ENCODE measurements around the gene OXT.
A peak's percentile ranks its signal among the peaks of the same experiment; 100 is the strongest.
"Not testable (repeated sequence)": the region's sequence is repeated elsewhere in the genome, so short reads cannot be mapped to it uniquely, and the experiment has no call there.

Gene OXT

DNA sequence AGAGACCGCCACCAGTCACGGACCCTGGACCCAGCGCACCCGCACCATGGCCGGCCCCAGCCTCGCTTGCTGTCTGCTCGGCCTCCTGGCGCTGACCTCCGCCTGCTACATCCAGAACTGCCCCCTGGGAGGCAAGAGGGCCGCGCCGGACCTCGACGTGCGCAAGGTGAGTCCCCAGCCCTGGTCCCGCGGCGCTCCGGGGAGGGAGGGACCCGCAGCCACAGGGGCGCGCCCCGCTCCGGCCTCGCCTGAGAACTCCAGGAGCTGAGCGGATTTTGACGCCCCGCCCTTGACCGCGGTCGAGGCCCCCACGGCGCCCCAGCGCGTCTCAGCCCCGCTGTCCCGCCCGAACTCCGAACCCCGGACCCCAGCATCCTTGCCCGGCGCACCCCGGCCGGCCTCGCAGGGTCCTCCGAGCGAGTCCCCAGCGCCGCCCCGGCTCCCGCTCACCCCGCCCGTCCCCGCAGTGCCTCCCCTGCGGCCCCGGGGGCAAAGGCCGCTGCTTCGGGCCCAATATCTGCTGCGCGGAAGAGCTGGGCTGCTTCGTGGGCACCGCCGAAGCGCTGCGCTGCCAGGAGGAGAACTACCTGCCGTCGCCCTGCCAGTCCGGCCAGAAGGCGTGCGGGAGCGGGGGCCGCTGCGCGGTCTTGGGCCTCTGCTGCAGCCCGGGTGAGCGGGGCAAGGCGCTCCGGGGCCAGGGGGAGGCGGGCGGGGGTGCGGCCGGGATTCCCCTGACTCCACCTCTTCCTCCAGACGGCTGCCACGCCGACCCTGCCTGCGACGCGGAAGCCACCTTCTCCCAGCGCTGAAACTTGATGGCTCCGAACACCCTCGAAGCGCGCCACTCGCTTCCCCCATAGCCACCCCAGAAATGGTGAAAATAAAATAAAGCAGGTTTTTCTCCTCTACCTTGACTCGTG, at the start of gene OXT:
OXT (plus strand) TSS at position 11 of the 920 bp plus-strand sequence; CDS start at position 47, 36 bp downstream.
- DNase-seq (ENCODE audit: low spot score) (no peak), FAIRE-seq (no peak)

DNA sequence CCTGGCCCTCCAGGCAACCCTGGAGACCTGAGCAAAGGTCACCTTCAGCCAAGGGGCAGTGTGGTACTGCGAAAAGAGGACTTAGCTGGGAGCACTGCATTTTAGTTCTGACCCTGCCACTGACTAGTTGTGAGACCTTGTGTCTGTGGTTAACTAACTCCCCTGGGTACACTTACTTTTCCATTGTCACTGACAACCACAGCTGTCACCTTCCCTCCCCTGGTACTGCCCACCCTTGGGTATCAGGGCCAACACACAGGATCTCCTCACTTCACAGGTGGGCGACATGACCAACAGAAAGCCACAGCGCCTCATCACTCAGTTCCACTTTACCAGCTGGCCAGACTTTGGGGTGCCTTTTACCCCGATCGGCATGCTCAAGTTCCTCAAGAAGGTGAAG, 49.6 kb upstream of the OXT start:
- no peak for DNase-seq (ENCODE audit: low spot score)
- FAIRE-seq, result no peak

DNA sequence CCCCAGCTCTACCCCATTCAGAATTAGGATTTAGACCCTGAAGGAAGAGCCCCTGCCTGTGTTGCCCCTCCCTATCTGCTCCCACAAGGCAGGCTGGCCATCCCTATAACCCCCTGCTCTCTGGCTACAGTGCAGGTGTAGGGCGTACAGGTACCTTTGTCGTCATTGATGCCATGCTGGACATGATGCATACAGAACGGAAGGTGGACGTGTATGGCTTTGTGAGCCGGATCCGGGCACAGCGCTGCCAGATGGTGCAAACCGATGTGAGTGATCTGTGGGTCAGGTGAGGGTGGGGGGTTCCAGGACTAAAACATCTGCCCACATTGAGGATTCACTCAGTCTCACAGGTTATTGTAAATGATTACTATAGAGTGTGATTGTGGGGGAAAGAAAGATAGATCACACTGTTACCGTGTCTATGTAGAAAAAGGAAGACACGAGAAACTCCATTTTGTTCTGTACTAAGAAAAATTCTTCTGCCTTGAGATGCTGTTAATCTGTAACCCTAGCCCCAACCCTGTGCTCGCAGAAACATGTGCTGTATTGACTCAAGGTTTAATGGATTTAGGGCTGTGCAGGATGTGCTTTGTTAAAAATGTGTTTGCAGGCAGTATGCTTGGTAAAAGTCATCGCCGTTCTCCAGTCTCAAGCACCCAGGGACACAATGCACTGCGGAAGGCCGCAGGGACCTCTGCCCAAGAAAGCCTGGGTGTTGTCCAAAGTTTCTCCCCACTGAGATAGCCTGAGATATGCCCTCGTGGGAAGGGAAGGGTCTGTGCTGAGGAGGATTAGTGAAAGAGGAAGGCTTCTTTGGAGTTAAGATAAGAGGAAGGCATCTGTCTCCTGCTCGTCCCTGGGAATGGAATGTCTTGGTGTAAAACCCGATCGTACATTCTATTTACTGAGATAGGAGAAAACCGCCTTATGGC, 48.6 kb upstream of the OXT start:
- not testable (repeated sequence) for DNase-seq (ENCODE audit: low spot score); FAIRE-seq

DNA sequence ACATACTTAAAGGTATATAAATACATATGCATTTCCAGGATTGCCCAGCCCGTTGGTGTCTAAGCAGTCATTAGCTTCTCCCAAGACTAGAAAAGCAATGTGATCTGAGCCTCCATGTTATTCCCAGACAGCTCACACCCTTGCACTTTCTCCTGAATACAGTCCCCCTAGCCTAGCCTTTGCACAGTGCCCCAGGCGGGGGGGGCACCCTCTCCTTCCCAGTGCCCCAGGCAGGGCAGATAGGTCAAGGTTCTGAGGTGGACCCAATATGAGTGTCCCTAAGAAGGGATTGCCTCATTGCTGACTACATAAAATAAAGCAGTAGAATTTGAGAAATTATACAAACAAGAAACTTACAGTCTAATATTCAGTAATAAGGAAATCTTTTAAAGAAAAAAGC, 43.4 kb upstream of the OXT start:
- DNase-seq (ENCODE audit: low spot score) (no peak), FAIRE-seq (no peak)

DNA sequence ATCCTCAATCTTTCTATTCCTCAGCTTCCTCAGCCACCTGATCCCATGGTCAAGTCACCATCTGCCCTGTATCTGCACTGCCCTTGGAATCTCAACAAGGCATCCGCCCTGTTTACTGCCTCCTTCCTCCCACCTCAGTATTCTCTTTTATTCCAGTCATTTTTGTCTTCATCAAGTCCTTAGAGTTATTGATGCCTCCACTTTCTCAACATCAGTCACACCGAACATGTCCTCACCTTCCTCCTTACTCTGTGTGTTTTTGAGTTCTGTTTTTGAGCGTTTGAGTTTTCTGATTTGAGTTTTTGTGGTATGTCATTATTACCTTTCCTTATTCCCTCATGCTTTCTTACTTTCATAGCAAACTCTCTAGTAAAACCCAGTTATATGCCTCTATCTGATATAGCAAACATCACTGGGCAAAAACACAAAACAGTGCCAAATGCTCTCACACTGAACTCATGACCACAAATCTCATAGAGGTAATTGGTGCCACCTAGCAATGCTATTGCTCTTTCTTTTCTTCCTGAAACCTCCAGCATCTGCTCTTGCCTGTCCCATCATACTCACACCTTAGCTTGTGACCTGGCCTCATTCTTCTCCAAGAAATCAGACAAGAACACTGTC, 39.8 kb upstream of the OXT start:
- DNase-seq (ENCODE audit: low spot score), result no peak
- no peak for FAIRE-seq

DNA sequence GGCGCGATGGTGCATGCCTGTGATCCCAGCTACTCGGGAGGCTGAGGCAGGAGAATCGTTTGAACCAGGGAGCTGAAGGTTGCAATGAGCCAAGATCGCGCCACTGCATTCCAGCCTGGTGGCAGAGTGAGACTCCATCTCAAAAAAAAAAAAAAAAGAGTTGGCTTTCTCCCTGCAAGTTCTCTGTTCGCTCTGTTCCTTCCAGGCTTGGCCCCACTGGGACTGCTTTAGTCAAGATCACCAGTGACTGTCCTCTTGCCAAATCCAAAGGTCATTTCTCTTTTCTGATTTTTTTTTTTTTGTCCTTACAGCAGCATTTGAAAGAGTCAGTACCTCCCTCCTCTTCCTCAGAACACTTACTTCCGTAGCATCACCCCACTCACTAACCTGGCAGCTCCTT, 38.8 kb upstream of the OXT start:
- no peak for FAIRE-seq
- DNase-seq (ENCODE audit: low spot score), result no peak

DNA sequence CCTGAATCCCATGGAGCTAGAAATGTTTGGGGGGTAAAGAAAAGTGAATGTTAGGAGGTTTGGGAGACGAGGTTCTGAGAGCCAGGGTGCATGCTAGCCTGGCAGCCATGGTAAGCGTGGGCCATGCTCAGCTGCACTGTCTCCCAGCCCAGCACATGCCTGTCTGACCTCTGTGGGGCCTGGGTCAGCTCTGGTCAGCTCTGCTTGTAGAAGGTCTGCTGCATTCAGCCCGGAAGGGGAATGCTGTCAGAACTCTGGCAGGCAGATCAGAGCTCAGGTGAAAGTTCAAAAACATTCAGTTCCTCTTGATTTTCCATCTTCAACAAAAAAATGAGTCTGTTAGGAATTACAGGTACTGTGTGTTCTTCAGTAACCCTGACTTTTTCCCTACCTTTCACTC, 33.8 kb upstream of the OXT start:
- DNase-seq (ENCODE audit: low spot score), result no peak
- no peak for FAIRE-seq

DNA sequence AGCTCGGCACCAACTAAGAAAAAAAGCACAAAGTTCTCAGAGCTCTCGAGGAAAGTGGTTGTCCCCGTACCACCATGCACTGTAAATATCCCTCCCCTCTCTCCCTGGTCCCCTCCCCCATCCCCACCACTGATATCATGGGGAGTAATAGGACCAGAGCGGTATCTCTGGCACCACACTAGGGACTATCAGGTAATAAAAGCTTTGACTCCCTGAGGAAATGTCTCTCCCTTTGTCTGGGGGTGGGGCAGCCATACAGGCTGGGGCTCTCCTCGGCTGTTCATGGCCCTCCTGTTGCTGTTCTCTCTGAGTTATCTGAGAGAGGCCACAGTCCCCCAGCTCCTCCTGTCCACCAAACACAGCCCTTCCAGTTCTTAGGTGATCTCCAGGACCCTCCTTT, 33.0 kb upstream of the OXT start:
- DNase-seq (ENCODE audit: low spot score) (no peak), FAIRE-seq (no peak)

DNA sequence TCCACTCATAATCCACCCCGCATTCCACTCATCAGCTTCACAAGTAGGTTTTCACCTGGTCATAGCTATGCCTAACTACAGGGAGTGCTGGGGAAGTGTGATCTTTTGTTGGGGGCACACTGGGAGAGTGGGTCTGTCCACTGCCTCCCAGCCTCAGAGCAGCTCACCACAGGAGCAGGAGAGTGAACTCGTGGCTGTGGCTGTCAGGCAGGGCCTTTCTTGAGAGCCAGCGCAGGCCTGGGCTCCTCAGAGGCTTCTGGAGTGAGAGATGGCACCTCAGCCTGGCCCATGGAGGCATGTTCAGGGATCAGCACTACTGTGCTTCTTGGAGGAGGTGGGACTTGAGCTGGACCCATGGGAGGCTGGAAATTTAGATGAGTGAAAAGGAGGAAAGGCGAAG, 32.0 kb upstream of the OXT start:
- no peak for DNase-seq (ENCODE audit: low spot score)
- FAIRE-seq, result no peak

DNA sequence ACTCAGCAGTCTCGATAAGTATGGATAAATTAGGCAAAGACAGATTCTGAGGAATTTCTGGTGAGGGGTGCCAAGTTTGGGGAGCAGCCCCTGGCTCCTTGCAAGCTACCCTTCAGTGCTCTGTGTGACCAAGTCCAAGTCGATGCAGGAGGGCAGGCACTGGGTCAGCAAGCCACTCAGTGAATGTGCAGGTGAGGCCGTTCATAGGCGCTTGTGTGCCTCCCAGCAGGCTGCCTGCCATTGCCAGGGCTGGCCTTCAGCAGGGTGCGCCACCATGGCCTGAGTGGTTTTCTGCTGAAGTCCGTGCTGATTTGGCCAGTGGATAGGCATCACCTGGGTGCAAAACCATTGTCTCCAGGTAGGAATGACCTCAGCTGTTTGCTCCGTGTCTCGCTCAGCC, 31.3 kb upstream of the OXT start:
- DNase-seq (ENCODE audit: low spot score) (no peak), FAIRE-seq (no peak)

DNA sequence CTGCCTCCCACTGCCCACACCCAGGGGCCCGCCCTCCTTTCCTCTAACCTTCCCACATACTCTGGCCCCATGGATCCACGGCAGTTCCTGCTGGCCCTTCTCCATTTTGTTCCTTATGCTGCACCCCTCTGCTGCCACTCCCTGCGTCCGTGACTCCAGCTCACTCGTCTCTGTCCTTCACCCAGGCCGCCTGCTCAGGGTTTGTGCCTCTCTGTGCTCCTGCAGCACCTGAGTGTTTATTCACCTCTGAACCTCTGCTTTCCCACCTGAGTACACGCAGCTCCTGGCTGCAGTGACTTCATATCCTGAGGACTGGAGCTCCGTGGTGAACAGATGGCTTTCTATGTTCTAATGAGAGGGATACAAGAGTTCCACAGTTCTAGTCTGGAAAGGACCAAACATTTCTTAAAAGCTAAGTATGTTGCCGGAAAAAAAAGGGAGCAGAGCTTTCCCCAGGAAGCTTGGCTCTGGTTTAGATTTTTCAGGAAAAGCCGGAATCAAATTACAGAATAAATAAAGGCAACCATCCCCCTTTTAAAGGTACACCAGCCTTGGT, 29.5 kb upstream of the OXT start:
- DNase-seq (ENCODE audit: low spot score) (no peak), FAIRE-seq (no peak)

DNA sequence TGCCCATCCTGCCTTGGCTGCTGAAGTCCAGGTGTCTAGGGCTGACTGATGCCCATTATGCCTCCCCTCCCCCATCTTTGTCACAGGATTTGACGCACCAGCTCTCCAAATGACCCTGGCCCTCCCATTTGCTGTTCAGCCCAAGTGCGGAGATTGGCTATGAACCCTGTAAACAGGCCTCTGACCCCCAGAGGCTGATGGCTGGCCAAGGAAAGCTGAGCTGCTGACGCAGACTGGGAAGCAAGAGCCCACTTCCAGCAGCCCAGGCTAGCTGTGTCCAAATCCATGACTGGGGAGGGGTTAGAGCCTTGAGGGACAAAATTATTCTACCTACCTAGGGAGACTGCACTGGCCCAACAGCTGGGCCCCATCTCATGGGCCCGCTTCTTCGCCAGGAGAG, 28.8 kb upstream of the OXT start:
- no peak for DNase-seq (ENCODE audit: low spot score)
- FAIRE-seq, result no peak

DNA sequence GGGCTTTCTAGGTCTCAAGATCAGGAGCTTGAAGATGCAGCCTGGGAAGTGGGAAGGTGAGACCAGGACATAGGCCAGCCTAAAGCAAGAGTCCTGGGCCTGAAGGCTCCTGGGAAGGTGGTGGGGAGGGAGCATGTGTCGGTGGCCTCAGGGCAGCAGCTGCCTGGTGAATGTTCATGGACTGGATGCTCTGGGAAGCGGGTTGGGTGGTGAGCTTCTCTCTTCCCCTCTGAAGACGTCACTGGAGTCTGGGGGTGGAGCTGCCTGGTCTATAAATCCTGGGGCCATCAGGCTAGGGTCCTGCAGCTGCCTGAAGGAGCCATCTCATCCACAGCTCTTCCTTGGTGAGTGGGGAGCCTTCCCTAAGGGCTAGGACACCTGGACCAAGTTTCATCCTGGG, 28.1 kb upstream of the OXT start, which contains the start of gene GNRH2:
GNRH2 (plus strand) TSS at position 301 of the 400 bp plus-strand sequence. CDS start 793 bp downstream, outside the sequence.
- no peak for FAIRE-seq
- DNase-seq (ENCODE audit: low spot score), result no peak

DNA sequence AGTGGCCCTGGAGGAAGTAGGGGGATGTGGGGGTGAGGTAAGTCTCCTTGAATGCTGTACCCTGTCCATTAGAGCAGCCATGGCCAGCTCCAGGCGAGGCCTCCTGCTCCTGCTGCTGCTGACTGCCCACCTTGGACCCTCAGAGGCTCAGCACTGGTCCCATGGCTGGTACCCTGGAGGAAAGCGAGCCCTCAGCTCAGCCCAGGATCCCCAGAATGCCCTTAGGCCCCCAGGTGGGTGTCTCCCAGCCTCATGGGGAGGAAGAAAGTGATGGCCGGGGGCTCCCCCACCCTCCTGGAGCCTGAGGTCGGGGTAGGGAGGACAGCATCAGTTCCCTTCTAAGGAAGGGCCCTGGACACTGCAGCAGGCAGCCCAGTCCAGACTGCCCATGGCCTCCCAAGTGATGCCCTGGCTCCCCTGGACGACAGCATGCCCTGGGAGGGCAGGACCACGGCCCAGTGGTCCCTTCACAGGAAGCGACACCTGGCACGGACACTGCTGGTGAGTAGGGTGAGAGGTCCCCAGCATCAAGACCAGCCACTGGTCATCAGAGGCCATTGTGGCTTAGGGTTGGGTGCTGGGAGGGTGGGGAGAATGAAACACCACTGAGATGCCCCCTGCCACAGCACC, 27.0 kb upstream of the OXT start:
- DNase-seq (ENCODE audit: low spot score) (no peak), FAIRE-seq (no peak)

DNA sequence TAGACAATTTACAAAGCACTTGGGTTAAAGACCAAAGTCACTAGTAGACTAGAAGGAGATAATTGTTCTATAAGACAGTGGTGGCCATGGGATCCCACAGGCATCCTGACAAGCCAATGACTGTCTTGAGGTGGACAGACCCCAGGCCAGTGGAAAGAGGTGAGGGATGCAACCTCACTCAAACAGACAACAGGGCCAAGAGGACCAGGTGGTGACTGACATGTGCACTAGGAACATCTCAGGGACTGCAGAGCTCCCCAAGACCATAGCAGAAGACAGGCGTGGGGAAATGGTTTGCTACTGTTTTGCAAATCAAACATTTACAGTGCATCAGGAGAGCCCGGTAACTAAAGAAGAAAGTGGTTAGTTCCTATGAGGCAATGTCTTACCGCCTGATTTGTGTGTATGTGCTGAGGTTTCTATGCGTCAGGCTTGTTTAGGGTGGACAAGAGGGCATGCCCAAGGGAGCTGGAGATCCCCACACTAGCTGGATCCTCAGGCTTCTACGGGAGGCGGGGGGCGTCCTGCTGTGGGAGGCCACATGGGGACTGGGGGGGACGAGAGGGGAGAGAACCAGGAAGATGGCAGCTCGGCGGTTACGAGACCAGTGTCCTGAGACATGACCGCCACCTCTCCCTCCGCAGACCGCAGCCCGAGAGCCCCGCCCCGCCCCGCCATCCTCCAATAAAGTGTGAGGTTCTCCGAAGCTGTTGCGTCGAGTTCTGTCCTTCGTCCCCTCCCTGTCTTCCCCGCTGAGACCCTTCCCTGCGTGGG, 26.2 kb upstream of the OXT start:
- FAIRE-seq (no peak), DNase-seq (ENCODE audit: low spot score) (no peak)

DNA sequence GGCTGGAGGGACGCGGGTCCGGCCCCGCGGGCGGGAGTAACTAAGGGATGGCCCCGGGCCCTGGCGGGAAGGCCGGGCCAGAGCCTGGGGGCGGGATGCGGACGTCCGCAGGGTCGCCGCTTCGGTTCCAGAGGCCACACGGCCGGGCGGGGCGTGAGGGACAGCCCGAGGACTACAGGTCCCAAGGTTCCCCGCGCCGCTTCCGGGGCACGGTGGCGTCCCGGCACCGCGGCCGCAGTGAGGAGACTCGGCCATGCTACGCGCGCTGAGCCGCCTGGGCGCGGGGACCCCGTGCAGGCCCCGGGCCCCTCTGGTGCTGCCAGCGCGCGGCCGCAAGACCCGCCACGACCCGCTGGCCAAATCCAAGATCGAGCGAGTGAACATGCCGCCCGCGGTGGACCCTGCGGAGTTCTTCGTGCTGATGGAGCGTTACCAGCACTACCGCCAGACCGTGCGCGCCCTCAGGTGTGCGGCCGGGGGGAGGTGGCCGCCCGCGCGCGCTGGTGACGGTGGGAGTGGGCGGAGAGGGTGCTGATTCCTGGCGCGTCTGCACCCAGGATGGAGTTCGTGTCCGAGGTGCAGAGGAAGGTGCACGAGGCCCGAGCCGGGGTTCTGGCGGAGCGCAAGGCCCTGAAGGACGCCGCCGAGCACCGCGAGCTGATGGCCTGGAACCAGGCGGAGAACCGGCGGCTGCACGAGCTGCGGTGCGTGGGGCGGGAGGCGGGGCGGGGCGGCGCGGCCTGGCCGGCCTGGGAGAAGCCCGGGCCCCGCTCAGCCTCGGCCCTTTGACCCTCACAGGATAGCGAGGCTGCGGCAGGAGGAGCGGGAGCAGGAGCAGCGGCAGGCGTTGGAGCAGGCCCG, 25.4 kb upstream of the OXT start, which contains the start of gene MRPS26:
MRPS26 (plus strand) TSS at position 237 of the 861 bp plus-strand sequence; CDS start at position 254, 17 bp downstream.
- peak; percentile 93 for DNase-seq (ENCODE audit: low spot score)
- peak; percentile 66 for FAIRE-seq

DNA sequence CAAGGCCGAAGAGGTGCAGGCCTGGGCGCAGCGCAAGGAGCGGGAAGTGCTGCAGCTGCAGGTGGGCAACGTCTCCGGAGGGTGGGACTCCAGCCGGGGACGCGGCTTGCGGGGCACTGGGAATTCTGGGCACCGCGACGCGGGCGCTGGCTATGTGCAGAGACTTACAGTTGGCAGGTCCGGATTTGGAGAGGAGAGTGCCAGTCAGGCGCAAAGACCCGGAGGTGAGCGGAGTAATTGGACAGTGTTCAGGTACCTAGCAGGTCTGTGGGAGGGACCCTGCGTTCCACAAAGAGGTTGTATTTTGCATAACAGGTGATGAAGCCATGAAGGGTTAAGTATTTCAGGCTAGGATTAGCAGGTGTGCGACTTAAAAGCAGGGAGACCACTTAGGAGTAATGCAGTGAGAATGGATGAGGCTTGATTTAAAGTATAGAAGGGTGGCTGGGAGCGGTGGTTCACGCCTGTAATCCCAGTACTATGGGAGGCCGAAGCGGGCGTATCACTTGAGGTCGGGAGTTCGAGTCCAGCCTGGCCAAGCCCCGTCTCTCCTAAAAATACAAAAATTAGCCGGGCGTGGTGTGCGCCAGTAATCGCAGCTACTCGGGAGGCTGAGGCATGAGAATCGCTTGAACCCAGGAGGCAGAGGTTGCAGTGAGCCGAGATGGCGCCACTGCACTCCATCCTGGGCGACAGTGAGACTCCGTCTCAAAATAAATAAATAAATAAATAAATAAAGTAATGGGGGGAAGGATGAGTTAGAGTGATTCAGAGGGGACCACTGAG, 24.6 kb upstream of the OXT start:
- no peak for DNase-seq (ENCODE audit: low spot score)
- FAIRE-seq, result no peak
